ENCODE data around the gene NUAK2. TPM values are rescaled to one million over a fixed set of nuclear protein-coding genes. Genes with fewer than 3 reads are reported as not detected.

Gene NUAK2
- total and polyA plus RNA-seq, 2 of the 8 experiments (the other 6 are each of a cell fraction or from before 2014, with no cell fraction given): 9.4 to 12.9 TPM

DNA sequence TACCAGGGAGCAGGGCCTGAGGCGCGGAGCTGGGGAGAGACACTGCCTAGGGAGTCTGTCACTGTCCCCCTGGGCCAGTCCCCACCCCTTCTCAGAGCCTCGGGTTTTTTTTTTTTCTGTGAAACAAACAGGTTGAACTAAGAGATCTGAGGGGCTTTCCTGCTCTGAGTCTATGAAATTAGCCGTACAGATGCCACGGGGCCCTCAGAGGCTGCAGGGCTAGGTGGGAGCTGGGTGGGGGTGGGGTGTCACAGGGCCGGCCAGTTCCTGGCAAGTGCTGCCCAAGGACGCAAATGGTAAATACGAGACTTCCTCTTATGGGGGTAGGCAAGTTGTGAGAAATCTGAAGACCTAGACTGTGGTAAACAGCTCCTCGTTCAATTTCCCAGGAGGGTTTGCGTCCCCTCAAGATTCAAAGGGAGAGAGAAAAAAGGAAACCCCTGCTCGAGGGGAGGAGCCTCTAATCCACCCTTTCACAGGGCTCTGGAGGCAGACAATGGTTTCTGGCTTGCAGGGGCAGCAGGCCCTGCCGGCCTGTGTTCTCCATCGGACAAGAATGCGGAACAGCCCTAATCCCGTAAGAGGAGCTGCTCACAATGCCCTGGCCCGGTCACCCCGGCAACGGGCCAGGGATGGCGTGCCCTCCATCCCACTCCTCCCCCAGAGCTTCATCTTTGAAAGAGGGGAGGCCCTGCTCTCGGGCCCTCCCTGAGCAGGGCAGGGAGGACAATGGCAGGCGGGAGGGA is 7.8 kb downstream of the NUAK2 start (continued):
- TF ChIP-seq, protein P1, sequence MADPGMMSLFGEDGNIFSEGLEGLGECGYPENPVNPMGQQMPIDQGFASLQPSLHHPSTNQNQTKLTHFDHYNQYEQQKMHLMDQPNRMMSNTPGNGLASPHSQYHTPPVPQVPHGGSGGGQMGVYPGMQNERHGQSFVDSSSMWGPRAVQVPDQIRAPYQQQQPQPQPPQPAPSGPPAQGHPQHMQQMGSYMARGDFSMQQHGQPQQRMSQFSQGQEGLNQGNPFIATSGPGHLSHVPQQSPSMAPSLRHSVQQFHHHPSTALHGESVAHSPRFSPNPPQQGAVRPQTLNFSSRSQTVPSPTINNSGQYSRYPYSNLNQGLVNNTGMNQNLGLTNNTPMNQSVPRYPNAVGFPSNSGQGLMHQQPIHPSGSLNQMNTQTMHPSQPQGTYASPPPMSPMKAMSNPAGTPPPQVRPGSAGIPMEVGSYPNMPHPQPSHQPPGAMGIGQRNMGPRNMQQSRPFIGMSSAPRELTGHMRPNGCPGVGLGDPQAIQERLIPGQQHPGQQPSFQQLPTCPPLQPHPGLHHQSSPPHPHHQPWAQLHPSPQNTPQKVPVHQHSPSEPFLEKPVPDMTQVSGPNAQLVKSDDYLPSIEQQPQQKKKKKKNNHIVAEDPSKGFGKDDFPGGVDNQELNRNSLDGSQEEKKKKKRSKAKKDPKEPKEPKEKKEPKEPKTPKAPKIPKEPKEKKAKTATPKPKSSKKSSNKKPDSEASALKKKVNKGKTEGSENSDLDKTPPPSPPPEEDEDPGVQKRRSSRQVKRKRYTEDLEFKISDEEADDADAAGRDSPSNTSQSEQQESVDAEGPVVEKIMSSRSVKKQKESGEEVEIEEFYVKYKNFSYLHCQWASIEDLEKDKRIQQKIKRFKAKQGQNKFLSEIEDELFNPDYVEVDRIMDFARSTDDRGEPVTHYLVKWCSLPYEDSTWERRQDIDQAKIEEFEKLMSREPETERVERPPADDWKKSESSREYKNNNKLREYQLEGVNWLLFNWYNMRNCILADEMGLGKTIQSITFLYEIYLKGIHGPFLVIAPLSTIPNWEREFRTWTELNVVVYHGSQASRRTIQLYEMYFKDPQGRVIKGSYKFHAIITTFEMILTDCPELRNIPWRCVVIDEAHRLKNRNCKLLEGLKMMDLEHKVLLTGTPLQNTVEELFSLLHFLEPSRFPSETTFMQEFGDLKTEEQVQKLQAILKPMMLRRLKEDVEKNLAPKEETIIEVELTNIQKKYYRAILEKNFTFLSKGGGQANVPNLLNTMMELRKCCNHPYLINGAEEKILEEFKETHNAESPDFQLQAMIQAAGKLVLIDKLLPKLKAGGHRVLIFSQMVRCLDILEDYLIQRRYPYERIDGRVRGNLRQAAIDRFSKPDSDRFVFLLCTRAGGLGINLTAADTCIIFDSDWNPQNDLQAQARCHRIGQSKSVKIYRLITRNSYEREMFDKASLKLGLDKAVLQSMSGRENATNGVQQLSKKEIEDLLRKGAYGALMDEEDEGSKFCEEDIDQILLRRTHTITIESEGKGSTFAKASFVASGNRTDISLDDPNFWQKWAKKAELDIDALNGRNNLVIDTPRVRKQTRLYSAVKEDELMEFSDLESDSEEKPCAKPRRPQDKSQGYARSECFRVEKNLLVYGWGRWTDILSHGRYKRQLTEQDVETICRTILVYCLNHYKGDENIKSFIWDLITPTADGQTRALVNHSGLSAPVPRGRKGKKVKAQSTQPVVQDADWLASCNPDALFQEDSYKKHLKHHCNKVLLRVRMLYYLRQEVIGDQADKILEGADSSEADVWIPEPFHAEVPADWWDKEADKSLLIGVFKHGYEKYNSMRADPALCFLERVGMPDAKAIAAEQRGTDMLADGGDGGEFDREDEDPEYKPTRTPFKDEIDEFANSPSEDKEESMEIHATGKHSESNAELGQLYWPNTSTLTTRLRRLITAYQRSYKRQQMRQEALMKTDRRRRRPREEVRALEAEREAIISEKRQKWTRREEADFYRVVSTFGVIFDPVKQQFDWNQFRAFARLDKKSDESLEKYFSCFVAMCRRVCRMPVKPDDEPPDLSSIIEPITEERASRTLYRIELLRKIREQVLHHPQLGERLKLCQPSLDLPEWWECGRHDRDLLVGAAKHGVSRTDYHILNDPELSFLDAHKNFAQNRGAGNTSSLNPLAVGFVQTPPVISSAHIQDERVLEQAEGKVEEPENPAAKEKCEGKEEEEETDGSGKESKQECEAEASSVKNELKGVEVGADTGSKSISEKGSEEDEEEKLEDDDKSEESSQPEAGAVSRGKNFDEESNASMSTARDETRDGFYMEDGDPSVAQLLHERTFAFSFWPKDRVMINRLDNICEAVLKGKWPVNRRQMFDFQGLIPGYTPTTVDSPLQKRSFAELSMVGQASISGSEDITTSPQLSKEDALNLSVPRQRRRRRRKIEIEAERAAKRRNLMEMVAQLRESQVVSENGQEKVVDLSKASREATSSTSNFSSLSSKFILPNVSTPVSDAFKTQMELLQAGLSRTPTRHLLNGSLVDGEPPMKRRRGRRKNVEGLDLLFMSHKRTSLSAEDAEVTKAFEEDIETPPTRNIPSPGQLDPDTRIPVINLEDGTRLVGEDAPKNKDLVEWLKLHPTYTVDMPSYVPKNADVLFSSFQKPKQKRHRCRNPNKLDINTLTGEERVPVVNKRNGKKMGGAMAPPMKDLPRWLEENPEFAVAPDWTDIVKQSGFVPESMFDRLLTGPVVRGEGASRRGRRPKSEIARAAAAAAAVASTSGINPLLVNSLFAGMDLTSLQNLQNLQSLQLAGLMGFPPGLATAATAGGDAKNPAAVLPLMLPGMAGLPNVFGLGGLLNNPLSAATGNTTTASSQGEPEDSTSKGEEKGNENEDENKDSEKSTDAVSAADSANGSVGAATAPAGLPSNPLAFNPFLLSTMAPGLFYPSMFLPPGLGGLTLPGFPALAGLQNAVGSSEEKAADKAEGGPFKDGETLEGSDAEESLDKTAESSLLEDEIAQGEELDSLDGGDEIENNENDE (IDR thresholded peaks at IDR 0.05; ENCODE audit: insufficient replicate concordance, low read length): peak; percentile 55
- peak; percentile 30; the same call in 1 of the 2 replicates for TF ChIP-seq SP4 (IDR thresholded peaks at IDR 0.05; ENCODE audit: low read length)
- TF ChIP-seq TAF7 (optimal IDR thresholded peaks at IDR 0.05; ENCODE audit: borderline replicate concordance, low read depth, low read length): peak; percentile 38
- peak; percentile 25; the same call in 1 of the 2 replicates for TF ChIP-seq EGR1 (IDR thresholded peaks at IDR 0.05; ENCODE audit: borderline replicate concordance, low read depth, low read length)
- peak; percentile 77 for TF ChIP-seq ASH2L (IDR thresholded peaks at IDR 0.05; ENCODE audit: low read length)
- no peak for TF ChIP-seq SAP30 (IDR thresholded peaks at IDR 0.05; ENCODE audit: insufficient read depth, insufficient replicate concordance, low read length)
- TF ChIP-seq SIN3A (conservative IDR thresholded peaks at IDR 0.05 in 1 of 2, IDR thresholded peaks at IDR 0.05 in 1 of 2; ENCODE audit: low read depth in 1 of 2, low read length in 2 of 2): peak; percentile 57 to 90; a peak in 2 of 4 replicates
- TF ChIP-seq HDAC2 (IDR thresholded peaks at IDR 0.05; ENCODE audit: borderline replicate concordance in 1 of 2, low read depth in 2 of 2, low read length in 2 of 2): peak in 1 of 2 experiments; percentile 40; a peak in 1 of 4 replicates
- TF ChIP-seq TAF1 (IDR thresholded peaks at IDR 0.05; ENCODE audit: low read depth, low read length): peak; percentile 75; the same call in 1 of the 2 replicates
